ENCODE results near the gene DOCK3.
"Not testable (repeated sequence)": the region's sequence is repeated elsewhere in the genome, so short reads cannot be mapped to it uniquely, and the experiment has no call there.

Gene DOCK3

GRCh38 chr3:50687127-50687751 is 12.5 kb downstream of the DOCK3 start:
- no peaks in the 10 kb centered on the region for H3K27me3 ChIP-seq (ENCODE audit: insufficient read depth, low read length)
- no peak overlapping the region for H3K9ac ChIP-seq (ENCODE audit: low read depth, low read length)
- no peak overlapping the region for H3K4me3 ChIP-seq (ENCODE audit: low read length)
- WGBS, result 94% methylated on average over 7 of the region's 7 CpGs
- H3K9me3 ChIP-seq (ENCODE audit: insufficient read depth, low read depth, low read length), result no peaks in the 10 kb centered on the region
- no peaks in the 10 kb centered on the region for H3K36me3 ChIP-seq (ENCODE audit: insufficient read depth, low read length)
- no peak overlapping the region for H3K27ac ChIP-seq (ENCODE audit: low read depth, low read length)
- peaks cover 9% of the 10 kb centered on the region; the same call in 1 of the 2 replicates for H3K4me1 ChIP-seq (ENCODE audit: insufficient read depth, low read length)

- Histone ChIP-seq H3K4me3 (ENCODE audit: low read length) (no peak overlapping the region), H3K36me3 (ENCODE audit: insufficient read depth, low read length) (no peaks in the 10 kb centered on the region), H3K27me3 (ENCODE audit: insufficient read depth, low read length) (no peaks in the 10 kb centered on the region), H3K4me1 (ENCODE audit: insufficient read depth, low read length) (peaks cover 9% of the 10 kb centered on the region; the same call in 1 of the 2 replicates), H3K9me3 (ENCODE audit: insufficient read depth, low read depth, low read length) (no peaks in the 10 kb centered on the region), H3K9ac (ENCODE audit: low read depth, low read length) (no peak overlapping the region), H3K27ac (ENCODE audit: low read depth, low read length) (no peak overlapping the region)
- WGBS, result 94% methylated on average over 2 of the region's 2 CpGs
Measured at GRCh38 chr3:50687916-50688315, 13.2 kb downstream of the DOCK3 start.

- 77% methylated on average over 4 of the region's 4 CpGs for WGBS
- not testable (repeated sequence) for H3K27me3 ChIP-seq (ENCODE audit: insufficient read depth, low read length)
Measured at GRCh38 chr3:50688602-50689001, 13.9 kb downstream of the DOCK3 start.

GRCh38 chr3:50689558-50689957 is 14.8 kb downstream of the DOCK3 start:
- no peaks in the 10 kb centered on the region for H3K9me3 ChIP-seq (ENCODE audit: insufficient read depth, low read depth, low read length)
- H3K27me3 ChIP-seq (ENCODE audit: insufficient read depth, low read length), result no peaks in the 10 kb centered on the region
- no peak overlapping the region for H3K27ac ChIP-seq (ENCODE audit: low read depth, low read length)
- no peak overlapping the region for H3K4me3 ChIP-seq (ENCODE audit: low read length)
- H3K4me1 ChIP-seq (ENCODE audit: insufficient read depth, low read length), result peaks cover 9% of the 10 kb centered on the region; the same call in 1 of the 2 replicates
- WGBS, result 51% methylated on average over 4 of the region's 6 CpGs
- H3K9ac ChIP-seq (ENCODE audit: low read depth, low read length), result no peak overlapping the region
- no peaks in the 10 kb centered on the region for H3K36me3 ChIP-seq (ENCODE audit: insufficient read depth, low read length)

More at GRCh38 chr3:50688602-50689001, 13.9 kb downstream of the DOCK3 start:
- H3K4me1 ChIP-seq (ENCODE audit: insufficient read depth, low read length); H3K4me3 ChIP-seq (ENCODE audit: low read length); H3K9ac ChIP-seq (ENCODE audit: low read depth, low read length); H3K36me3 ChIP-seq (ENCODE audit: insufficient read depth, low read length); H3K9me3 ChIP-seq (ENCODE audit: insufficient read depth, low read depth, low read length): not testable (repeated sequence)
- peak overlapping the region; percentile 43; the same call in 1 of the 2 replicates for H3K27ac ChIP-seq (ENCODE audit: low read depth, low read length)

- Histone ChIP-seq H3K4me1 (ENCODE audit: insufficient read depth, low read length) (peaks cover 2% of the 10 kb centered on the region; the same call in 1 of the 2 replicates), H3K9ac (ENCODE audit: low read depth, low read length) (no peak overlapping the region), H3K36me3 (ENCODE audit: insufficient read depth, low read length) (no peaks in the 10 kb centered on the region), H3K9me3 (ENCODE audit: insufficient read depth, low read depth, low read length) (no peaks in the 10 kb centered on the region; the same call in 1 of the 2 replicates), H3K4me3 (ENCODE audit: low read length) (no peak overlapping the region), H3K27me3 (ENCODE audit: insufficient read depth, low read length) (no peaks in the 10 kb centered on the region), H3K27ac (ENCODE audit: low read depth, low read length) (no peak overlapping the region)
- WGBS, result 100% methylated on average over 2 of the region's 2 CpGs
Measured at GRCh38 chr3:50695031-50695430, 20.3 kb downstream of the DOCK3 start.

GRCh38 chr3:50696276-50696675 is 21.5 kb downstream of the DOCK3 start:
- 90% methylated on average over 3 of the region's 3 CpGs for WGBS
- H3K4me1 ChIP-seq (ENCODE audit: insufficient read depth, low read length), result peaks cover 2% of the 10 kb centered on the region; the same call in 1 of the 2 replicates
- no peaks in the 10 kb centered on the region; the same call in none of the 2 replicates for H3K9me3 ChIP-seq (ENCODE audit: insufficient read depth, low read depth, low read length)
- H3K27ac ChIP-seq (ENCODE audit: low read depth, low read length), result no peak overlapping the region
- no peak overlapping the region for H3K4me3 ChIP-seq (ENCODE audit: low read length)
- no peak overlapping the region for H3K9ac ChIP-seq (ENCODE audit: low read depth, low read length)
- H3K27me3 ChIP-seq (ENCODE audit: insufficient read depth, low read length), result no peaks in the 10 kb centered on the region
- H3K36me3 ChIP-seq (ENCODE audit: insufficient read depth, low read length), result no peaks in the 10 kb centered on the region

GRCh38 chr3:50698269-50698668 is 23.5 kb downstream of the DOCK3 start:
- H3K4me3 ChIP-seq (ENCODE audit: low read length), result no peak overlapping the region
- H3K27ac ChIP-seq (ENCODE audit: low read depth, low read length), result no peak overlapping the region
- no peaks in the 10 kb centered on the region for H3K27me3 ChIP-seq (ENCODE audit: insufficient read depth, low read length)
- peaks cover 2% of the 10 kb centered on the region; the same call in 1 of the 2 replicates for H3K4me1 ChIP-seq (ENCODE audit: insufficient read depth, low read length)
- WGBS, result no CpG with 5 or more reads among the region's 2 CpGs
- no peak overlapping the region for H3K9ac ChIP-seq (ENCODE audit: low read depth, low read length)
- H3K9me3 ChIP-seq (ENCODE audit: insufficient read depth, low read depth, low read length), result peaks cover 6% of the 10 kb centered on the region
- no peaks in the 10 kb centered on the region for H3K36me3 ChIP-seq (ENCODE audit: insufficient read depth, low read length)

- Histone ChIP-seq H3K27ac (ENCODE audit: low read depth, low read length) (no peak overlapping the region), H3K4me3 (ENCODE audit: low read length) (no peak overlapping the region), H3K9me3 (ENCODE audit: insufficient read depth, low read depth, low read length) (no peaks in the 10 kb centered on the region), H3K27me3 (ENCODE audit: insufficient read depth, low read length) (no peaks in the 10 kb centered on the region), H3K4me1 (ENCODE audit: insufficient read depth, low read length) (peaks cover 7% of the 10 kb centered on the region; the same call in 1 of the 2 replicates), H3K36me3 (ENCODE audit: insufficient read depth, low read length) (no peaks in the 10 kb centered on the region), H3K9ac (ENCODE audit: low read depth, low read length) (no peak overlapping the region)
- 91% methylated on average over 4 of the region's 4 CpGs for WGBS
Measured at GRCh38 chr3:50708620-50709019, 33.9 kb downstream of the DOCK3 start.

- H3K4me1 ChIP-seq (ENCODE audit: insufficient read depth, low read length), result peaks cover 7% of the 10 kb centered on the region; the same call in 1 of the 2 replicates
- H3K9ac ChIP-seq (ENCODE audit: low read depth, low read length), result no peak overlapping the region
- no peaks in the 10 kb centered on the region for H3K36me3 ChIP-seq (ENCODE audit: insufficient read depth, low read length)
- H3K27ac ChIP-seq (ENCODE audit: low read depth, low read length), result no peak overlapping the region
- no peak overlapping the region for H3K4me3 ChIP-seq (ENCODE audit: low read length)
- H3K27me3 ChIP-seq (ENCODE audit: insufficient read depth, low read length), result no peaks in the 10 kb centered on the region
- no peaks in the 10 kb centered on the region for H3K9me3 ChIP-seq (ENCODE audit: insufficient read depth, low read depth, low read length)
- 93% methylated on average over 4 of the region's 4 CpGs for WGBS
Measured at GRCh38 chr3:50714946-50715345, 40.2 kb downstream of the DOCK3 start.

- no peaks in the 10 kb centered on the region for H3K36me3 ChIP-seq (ENCODE audit: insufficient read depth, low read length)
- no peaks in the 10 kb centered on the region for H3K27me3 ChIP-seq (ENCODE audit: insufficient read depth, low read length)
- 88% methylated on average over 3 of the region's 4 CpGs for WGBS
- H3K4me3 ChIP-seq (ENCODE audit: low read length), result no peak overlapping the region
- H3K9ac ChIP-seq (ENCODE audit: low read depth, low read length), result no peak overlapping the region
- no peaks in the 10 kb centered on the region for H3K9me3 ChIP-seq (ENCODE audit: insufficient read depth, low read depth, low read length)
- no peaks in the 10 kb centered on the region for H3K4me1 ChIP-seq (ENCODE audit: insufficient read depth, low read length)
- no peak overlapping the region for H3K27ac ChIP-seq (ENCODE audit: low read depth, low read length)
Measured at GRCh38 chr3:50724831-50725230, 50.1 kb downstream of the DOCK3 start.

GRCh38 chr3:50734985-50735384 is 60.3 kb downstream of the DOCK3 start:
- peaks cover 8% of the 10 kb centered on the region for H3K9me3 ChIP-seq (ENCODE audit: insufficient read depth, low read depth, low read length)
- H3K36me3 ChIP-seq (ENCODE audit: insufficient read depth, low read length), result no peaks in the 10 kb centered on the region
- no peak overlapping the region for H3K27ac ChIP-seq (ENCODE audit: low read depth, low read length)
- 48% methylated on average over 1 of the region's 1 CpG for WGBS
- peaks cover 22% of the 10 kb centered on the region for H3K4me1 ChIP-seq (ENCODE audit: insufficient read depth, low read length)
- H3K4me3 ChIP-seq (ENCODE audit: low read length), result no peak overlapping the region
- H3K9ac ChIP-seq (ENCODE audit: low read depth, low read length), result no peak overlapping the region
- no peaks in the 10 kb centered on the region for H3K27me3 ChIP-seq (ENCODE audit: insufficient read depth, low read length)

All from HUES64 (cell line).